AG04450 (cell line): ENCODE results near the gene CST2. TPM values are rescaled to one million over a fixed set of nuclear protein-coding genes. Genes with fewer than 3 reads are reported as not detected.
"Not testable (repeated sequence)": the region's sequence is repeated elsewhere in the genome, so short reads cannot be mapped to it uniquely, and the experiment has no call there.

ENCODE experiments used
- CTCF ChIA-PET: fragments of 300-600, 350-600 bp; formaldehyde crosslinking; extraction: SDS; loops from one replicate; lab custom pipeline; 2022; ENCODE audit warnings: antibody characterized with exemption, inconsistent platforms; lab: Charles Lee
- POLR2A ChIA-PET: fragments of 350-600 bp; formaldehyde crosslinking; extraction: SDS; loops from one replicate; lab custom pipeline; 2021; ENCODE audit warnings: antibody characterized with exemption, inconsistent platforms; lab: Yijun Ruan, JAX
- DNase-seq: peaks from one replicate; pipeline ENCODE4 v3.0.0-alpha.2; 2011; ENCODE audit warnings: low read depth, low spot score
- H3K27ac ChIP-seq: one replicate; pipeline ENCODE4 v1.5.1; 2012; ENCODE audit warnings: low read depth, low read length, control low read depth
- H3K27me3 ChIP-seq: one replicate; pipeline ENCODE4 v1.6.0; 2012; ENCODE audit warnings: low read length; ENCODE audit not compliant: control insufficient read depth, insufficient read depth
- H3K4me3 ChIP-seq: 2 replicates; pipeline ENCODE4 v1.5.1; 2011; ENCODE audit warnings: mild to moderate bottlenecking, low read depth, low read length, control low read depth
- H3K9me3 ChIP-seq: 2 replicates; pipeline ENCODE4 v1.5.1; 2012; ENCODE audit warnings: low read length; ENCODE audit not compliant: control insufficient read depth, insufficient read depth
- polyA plus RNA-seq: library from polyadenylated mRNA; depleted of rRNA; stranded (reverse); fragments of >200 nt; gene quantifications from 2 replicates; pipeline ENCODE4 v1.2.3, GENCODE V29; 2011
- TF ChIP-seq, protein P1 (sequence below): IDR thresholded peaks from 2 replicates; pipeline ENCODE4 v1.5.1; 2011; ENCODE audit warnings: low read depth, low read length, control low read depth, inconsistent platforms

The CST2 gene
- polyA plus RNA-seq, 1 experiment: not detected

DNA sequence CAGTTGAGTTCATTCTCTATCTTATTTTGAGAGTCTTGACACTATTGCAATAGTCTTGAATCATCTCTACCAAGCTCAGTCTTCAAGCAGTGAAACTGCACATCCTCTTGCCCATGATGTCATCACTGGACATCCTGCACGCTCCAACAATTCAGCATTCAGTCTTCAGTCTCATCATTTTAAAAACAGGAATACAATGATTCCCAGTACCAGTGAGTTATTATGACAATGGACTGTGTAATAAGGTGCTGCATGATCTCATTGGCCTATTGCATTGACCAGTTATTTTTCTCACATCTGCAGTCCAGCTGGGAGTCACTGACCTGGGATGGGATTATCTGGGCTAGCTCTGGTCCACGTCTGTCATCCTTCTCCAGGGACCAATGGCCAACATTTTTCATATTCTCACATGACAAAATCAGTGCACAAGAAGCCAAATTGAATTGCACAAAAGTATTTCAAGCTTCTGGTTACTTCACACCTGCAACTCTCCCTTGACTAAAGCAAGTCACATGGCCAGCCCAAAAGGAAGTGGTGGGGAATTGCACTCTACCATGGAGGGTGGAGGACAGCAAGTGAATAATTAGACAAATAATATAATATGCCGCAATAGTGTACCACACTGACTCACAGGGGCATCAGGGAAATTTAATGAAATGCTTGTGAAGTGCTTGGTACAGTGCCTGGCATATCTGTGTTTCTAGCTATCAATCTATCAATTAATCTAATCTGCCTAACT, 6.4 kb upstream of the CST2 start:
- POLR2A ChIA-PET: no interaction called here
- TF ChIP-seq, protein P1, sequence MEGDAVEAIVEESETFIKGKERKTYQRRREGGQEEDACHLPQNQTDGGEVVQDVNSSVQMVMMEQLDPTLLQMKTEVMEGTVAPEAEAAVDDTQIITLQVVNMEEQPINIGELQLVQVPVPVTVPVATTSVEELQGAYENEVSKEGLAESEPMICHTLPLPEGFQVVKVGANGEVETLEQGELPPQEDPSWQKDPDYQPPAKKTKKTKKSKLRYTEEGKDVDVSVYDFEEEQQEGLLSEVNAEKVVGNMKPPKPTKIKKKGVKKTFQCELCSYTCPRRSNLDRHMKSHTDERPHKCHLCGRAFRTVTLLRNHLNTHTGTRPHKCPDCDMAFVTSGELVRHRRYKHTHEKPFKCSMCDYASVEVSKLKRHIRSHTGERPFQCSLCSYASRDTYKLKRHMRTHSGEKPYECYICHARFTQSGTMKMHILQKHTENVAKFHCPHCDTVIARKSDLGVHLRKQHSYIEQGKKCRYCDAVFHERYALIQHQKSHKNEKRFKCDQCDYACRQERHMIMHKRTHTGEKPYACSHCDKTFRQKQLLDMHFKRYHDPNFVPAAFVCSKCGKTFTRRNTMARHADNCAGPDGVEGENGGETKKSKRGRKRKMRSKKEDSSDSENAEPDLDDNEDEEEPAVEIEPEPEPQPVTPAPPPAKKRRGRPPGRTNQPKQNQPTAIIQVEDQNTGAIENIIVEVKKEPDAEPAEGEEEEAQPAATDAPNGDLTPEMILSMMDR: no peak
- CTCF ChIA-PET: no interaction called here
- no peak overlapping the region for H3K27ac ChIP-seq
- H3K4me3 ChIP-seq: no peak overlapping the region
- H3K9me3 ChIP-seq: no peaks in the 10 kb centered on the region
- no peak for DNase-seq
- H3K27me3 ChIP-seq: no peaks in the 10 kb centered on the region

DNA sequence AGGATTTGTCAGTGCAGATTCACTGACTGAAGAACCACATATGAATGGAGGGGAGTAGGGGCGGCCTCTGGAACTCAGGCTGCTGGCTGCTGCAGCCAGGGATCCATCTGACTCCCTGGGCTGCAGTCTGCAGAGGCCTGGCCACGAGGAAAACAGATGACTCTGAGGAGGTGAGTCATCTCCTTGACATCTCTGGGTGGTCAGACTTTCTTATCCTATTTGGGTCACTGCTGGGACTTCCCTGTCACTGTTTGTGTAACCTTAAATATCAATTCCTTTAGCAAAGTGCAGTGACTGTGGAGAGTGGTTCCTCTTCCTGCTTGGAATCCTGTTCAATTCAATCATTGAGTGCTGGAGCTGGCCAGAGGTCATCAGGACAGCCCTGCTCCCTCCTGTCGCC, 5.4 kb upstream of the CST2 start:
- H3K27ac ChIP-seq, H3K4me3 ChIP-seq, DNase-seq, CTCF ChIA-PET, H3K9me3 ChIP-seq, POLR2A ChIA-PET, H3K27me3 ChIP-seq: not testable (repeated sequence)

DNA sequence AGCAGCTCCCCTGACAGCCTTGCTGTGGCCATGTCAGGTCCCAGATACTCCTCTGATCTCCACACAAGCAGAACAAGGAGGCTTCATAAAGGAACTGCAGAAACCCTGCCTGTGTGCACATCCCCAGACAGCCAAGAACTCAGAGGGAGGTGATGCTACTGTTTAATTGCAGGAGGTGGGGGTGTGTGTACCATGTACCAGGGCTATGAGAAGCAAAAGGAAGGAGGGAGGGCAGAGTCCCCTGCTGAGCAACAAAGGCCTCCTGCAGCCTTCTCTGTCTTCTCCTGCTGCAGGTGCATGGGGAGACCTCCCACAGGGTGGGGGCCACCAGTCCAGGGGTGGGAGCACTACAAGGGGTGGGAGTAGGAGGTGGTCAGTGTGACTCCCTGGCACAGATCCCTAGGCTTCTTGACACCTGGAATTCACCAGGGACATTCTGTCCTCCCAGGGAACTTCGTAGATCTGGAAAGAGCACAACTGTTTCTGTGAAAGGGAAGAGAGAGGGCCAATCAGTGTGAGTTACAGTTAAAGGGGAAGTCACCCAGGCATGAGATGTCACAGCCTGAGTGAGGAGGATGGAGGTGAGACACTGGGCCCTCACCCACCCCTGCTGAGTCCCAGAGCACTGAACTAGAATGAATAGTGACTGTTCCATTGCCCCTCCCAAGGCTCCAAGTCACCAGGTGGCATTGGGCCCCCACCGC, 2.8 kb downstream of the CST2 start:
- Histone ChIP-seq H3K9me3 (no peaks in the 10 kb centered on the region), H3K4me3 (no peak overlapping the region), H3K27me3 (no peaks in the 10 kb centered on the region), H3K27ac (no peak overlapping the region)
- TF ChIP-seq, protein P1: no peak
- CTCF ChIA-PET: no interaction called here
- no peak for DNase-seq
- POLR2A ChIA-PET: no interaction called here

DNA sequence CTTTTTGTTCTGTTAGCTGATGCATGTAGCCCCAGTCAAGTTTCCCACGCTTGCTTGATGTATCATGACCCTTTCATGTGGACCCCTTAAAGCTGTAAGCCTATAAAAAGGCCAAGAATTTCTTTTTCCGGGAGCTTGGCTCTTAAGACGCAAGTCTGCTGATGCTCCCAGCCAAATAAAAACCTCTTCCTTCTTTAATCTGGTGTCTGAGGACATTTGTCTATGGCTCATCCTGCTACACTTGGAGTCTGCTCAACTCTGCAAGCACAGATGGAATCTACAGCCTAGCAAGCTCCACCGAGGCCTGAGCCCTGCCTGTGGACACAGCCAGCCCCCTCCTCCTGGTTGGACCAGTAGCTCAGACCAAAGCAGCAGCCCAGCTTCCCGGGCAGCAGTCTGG, 3.4 kb downstream of the CST2 start:
- no peak for DNase-seq
- no peak overlapping the region for H3K27ac ChIP-seq
- TF ChIP-seq, protein P1: no peak
- ChIA-PET CTCF (no interaction called here), POLR2A (no interaction called here)
- no peaks in the 10 kb centered on the region for H3K9me3 ChIP-seq
- H3K27me3 ChIP-seq: no peaks in the 10 kb centered on the region
- H3K4me3 ChIP-seq: no peak overlapping the region

DNA sequence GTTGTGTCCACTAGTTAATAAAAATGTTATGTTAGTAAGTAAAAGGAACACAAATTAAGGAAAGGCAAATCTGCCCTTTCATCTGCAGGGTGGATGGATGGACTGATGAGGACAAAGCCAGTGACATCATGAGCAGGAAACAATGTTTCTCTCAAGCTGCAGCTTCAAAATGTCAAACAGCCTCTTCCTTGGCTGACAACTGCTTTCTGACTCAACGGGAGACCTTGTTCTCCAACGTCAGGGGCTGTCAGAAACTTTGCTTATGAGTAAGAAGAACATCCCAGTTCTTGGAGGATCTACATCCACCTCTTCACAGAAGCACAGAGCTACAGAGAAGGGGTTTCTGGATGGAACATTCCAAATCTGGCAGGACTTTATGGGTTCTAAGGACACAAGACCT, 6.0 kb downstream of the CST2 start:
- CTCF ChIA-PET: no interaction called here
- Histone ChIP-seq H3K9me3 (no peaks in the 10 kb centered on the region), H3K27ac (no peak overlapping the region), H3K27me3 (no peaks in the 10 kb centered on the region), H3K4me3 (no peak overlapping the region)
- POLR2A ChIA-PET: no interaction called here
- DNase-seq: no peak
- TF ChIP-seq, protein P1: no peak

DNA sequence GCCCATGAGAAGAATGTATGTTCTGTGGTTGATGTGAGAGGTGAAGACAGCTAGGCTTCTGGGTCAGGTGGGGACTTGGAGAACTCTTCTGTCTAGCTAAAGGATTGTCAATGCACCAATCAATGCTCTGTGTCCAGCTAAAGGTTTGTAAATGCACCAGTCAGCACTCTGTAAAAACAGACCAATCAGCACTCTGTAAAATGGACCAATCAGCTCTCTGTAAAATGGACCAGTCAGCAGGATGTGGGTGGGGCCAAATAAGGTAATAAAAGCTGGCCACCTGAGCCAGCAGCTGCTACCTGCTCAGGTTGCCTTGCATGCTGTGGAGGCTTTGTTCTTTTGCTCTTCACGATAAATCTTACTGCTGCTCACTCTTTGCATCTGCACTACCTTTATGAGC, 15.0 kb downstream of the CST2 start:
- H3K27ac ChIP-seq, H3K9me3 ChIP-seq, H3K4me3 ChIP-seq, CTCF ChIA-PET, DNase-seq, H3K27me3 ChIP-seq, POLR2A ChIA-PET: not testable (repeated sequence)

DNA sequence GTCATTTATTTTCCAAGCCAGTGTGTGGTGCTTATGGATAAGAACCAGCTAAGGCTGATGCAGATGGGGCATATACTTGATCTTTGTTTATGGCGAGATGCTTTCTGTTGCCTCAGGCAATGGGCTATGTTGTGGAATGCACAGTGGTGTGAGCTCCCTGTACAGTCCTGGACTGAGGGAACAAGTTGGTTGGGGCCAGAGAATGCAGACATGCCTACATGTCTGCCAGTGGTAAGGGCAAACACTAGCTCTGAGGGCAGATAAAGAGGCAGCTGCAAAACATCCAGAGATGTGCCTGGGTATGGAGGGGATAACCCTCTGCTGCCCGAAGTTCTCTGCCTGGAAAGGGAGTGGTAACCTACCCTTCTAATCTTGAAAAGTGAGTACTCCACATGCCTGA, 16.2 kb downstream of the CST2 start:
- POLR2A ChIA-PET: not testable (repeated sequence)

More for the DNA sequence above, 16.2 kb downstream of the CST2 start:
- CTCF ChIA-PET, H3K27me3 ChIP-seq, H3K27ac ChIP-seq, H3K9me3 ChIP-seq, H3K4me3 ChIP-seq, DNase-seq: not testable (repeated sequence)
